ENCODE data around the gene PBX2.

PBX2 gene

DNA sequence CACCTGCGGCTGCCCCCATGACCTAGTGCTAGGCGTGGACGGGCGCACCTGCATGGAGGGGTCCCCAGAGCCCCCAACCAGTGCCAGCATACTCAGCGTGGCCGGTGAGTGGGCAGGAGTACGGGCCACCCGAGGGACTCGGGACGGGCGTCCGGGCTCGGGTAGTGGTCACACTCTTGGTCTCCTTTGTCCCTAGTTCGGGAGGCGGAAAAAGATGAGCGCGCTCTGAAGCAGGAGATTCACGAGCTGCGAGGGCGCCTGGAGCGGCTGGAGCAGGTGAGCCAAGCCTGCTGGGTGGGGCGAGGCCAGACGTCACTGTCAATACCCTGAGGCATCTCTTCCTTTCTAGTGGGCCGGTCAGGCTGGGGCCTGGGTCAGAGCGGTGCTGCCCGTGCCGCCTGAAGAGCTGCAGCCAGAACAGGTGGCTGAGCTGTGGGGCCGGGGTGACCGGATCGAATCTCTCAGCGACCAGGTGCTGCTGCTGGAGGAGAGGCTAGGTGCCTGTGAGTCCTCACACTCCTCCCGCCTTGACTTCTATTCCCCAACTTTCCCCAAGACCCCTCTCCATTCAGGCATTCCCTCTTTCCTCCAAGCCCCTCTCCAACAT is 22.7 kb downstream of the PBX2 start:
- no peaks in the 10 kb centered on the region for H3K27me3 ChIP-seq (ENCODE audit: insufficient read depth, low read length)
- H3K4me1 ChIP-seq (ENCODE audit: insufficient read depth, low read length): no peaks in the 10 kb centered on the region
- no peak overlapping the region for H3K9ac ChIP-seq (ENCODE audit: low read depth, low read length)
- H3K27ac ChIP-seq (ENCODE audit: low read length): no peak overlapping the region
- H3K36me3 ChIP-seq (ENCODE audit: insufficient read depth, low read depth, low read length): peaks cover 56% of the 10 kb centered on the region
- H3K9me3 ChIP-seq (ENCODE audit: insufficient read depth, low read depth, low read length): no peaks in the 10 kb centered on the region
- H3K4me3 ChIP-seq (ENCODE audit: low read length): no peak overlapping the region

DNA sequence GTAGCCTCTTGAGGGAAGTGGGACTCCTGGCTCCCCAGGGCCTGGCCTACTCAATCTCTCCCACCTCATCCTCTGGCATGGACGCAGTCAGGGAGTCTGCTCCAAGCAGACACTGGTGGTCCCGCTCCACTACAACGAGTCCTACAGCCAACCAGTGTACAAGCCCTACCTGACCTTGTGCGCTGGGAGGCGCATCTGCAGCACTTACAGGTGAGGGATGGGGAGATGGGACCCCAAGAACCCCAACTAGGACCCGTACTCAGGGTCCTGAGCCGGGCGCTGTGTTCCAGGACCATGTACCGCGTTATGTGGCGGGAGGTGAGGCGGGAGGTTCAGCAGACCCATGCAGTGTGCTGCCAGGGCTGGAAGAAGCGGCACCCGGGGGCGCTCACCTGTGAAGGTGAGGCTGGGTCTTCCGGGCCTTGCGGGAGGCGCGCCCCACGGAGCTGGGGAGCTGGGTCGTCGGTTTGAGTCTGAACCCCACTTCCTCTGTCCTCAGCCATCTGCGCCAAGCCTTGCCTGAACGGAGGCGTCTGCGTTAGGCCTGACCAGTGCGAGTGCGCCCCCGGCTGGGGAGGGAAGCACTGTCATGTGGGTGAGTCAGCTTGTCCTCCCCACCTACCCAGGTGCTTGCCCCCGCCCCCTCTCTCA is 23.5 kb downstream of the PBX2 start:
- Histone ChIP-seq H3K27me3 (ENCODE audit: insufficient read depth, low read length) (no peaks in the 10 kb centered on the region), H3K27ac (ENCODE audit: low read length) (no peak overlapping the region), H3K36me3 (ENCODE audit: insufficient read depth, low read depth, low read length) (peaks cover 55% of the 10 kb centered on the region), H3K9ac (ENCODE audit: low read depth, low read length) (no peak overlapping the region), H3K4me1 (ENCODE audit: insufficient read depth, low read length) (no peaks in the 10 kb centered on the region), H3K4me3 (ENCODE audit: low read length) (no peak overlapping the region), H3K9me3 (ENCODE audit: insufficient read depth, low read depth, low read length) (no peaks in the 10 kb centered on the region)

DNA sequence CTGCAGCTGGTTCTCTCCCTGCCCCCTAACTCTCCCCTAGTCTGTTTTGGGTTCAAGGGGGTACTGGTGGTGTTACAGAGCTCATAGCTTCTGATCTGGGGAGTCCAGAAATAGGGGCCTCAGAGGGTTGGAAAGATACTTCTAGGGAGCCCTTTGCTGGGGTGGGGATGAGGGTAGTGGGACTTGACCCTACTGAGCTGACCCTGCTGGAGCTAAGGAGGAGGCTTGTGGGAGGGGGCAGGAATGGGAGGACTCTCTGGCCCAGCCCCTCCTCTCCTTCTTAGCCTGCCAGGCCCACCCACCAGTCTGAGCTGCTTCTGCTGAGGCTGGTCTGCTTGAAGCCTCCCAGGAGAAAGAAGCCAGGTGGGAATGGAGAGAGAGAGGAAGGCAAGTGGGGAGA is 25.7 kb downstream of the PBX2 start, which contains the start of gene EGFL8:
Gene EGFL8, plus strand, starts transcription at position 301 of the 400 bp plus-strand sequence. CDS start 1,571 bp downstream, outside the sequence.
- H3K9me3 ChIP-seq (ENCODE audit: insufficient read depth, low read depth, low read length): no peaks in the 10 kb centered on the region
- H3K27me3 ChIP-seq (ENCODE audit: insufficient read depth, low read length): no peaks in the 10 kb centered on the region
- H3K4me1 ChIP-seq (ENCODE audit: insufficient read depth, low read length): no peaks in the 10 kb centered on the region
- no peak within 1 kb of the TSS for H3K27ac ChIP-seq (ENCODE audit: low read length)
- H3K9ac ChIP-seq (ENCODE audit: low read depth, low read length): no peak within 1 kb of the TSS
- H3K36me3 ChIP-seq (ENCODE audit: insufficient read depth, low read depth, low read length): peaks cover 32% of the 10 kb centered on the region
- no peak within 1 kb of the TSS for H3K4me3 ChIP-seq (ENCODE audit: low read length)

DNA sequence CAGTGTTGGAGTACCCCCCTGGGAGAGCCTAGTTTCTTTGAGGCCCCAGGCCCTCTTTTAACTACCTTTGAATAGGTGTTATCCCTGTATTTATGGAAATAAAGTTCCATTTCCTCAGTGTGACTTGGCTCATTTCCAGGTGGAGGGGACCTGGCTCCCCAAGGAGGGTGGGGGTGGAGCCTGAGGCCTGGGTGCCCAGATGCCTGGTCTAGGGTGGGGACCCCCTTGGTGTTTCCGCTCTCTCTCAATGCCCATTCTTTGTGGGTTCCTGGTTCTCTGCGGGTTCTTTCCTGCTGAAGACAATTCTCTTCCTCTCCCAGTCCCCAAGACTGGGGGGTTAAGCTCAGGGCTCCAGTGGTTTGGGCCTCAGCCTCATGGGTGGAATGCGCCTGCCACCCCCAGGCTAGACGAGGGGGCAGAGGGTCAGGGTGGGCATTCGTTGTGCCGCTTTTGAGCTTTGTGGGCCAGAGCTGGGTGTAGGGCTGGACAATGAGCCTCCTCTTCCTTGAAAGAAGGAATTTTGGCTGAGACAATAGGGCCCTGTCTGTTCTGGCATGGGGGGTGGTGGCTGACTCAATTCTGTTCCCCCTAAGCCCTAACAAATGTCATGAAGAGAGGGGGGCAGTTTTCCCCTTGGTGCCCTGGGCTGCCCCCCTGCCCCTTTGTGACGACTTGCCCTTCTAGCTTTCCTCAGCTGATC is 26.3 kb downstream of the PBX2 start:
- H3K4me1 ChIP-seq (ENCODE audit: insufficient read depth, low read length): no peaks in the 10 kb centered on the region
- H3K27ac ChIP-seq (ENCODE audit: low read length): no peak overlapping the region
- peaks cover 30% of the 10 kb centered on the region for H3K36me3 ChIP-seq (ENCODE audit: insufficient read depth, low read depth, low read length)
- no peak overlapping the region for H3K9ac ChIP-seq (ENCODE audit: low read depth, low read length)
- no peak overlapping the region for H3K4me3 ChIP-seq (ENCODE audit: low read length)
- no peaks in the 10 kb centered on the region for H3K9me3 ChIP-seq (ENCODE audit: insufficient read depth, low read depth, low read length)
- H3K27me3 ChIP-seq (ENCODE audit: insufficient read depth, low read length): no peaks in the 10 kb centered on the region

DNA sequence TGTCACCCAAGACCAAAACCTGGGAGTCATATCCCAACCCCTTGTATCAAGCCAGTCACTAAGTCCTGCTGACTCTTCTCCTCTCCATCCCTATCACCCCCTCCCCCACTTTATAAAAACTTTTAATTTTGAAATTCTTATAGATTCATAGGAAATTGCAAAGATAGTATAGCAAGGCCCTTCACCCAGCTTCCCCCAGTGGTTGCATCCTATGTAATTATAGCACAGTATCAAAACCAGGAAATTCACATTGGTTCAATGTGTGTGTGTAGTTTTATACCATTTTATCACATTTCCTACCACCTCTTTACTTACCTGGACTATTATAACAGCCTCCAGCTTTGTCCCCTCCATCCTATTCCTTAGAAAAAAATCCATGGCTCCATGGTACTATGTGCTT is 31.9 kb downstream of the PBX2 start:
- Histone ChIP-seq H3K36me3 (ENCODE audit: insufficient read depth, low read depth, low read length) (peaks cover 39% of the 10 kb centered on the region), H3K4me3 (ENCODE audit: low read length) (no peak overlapping the region), H3K27ac (ENCODE audit: low read length) (no peak overlapping the region), H3K9me3 (ENCODE audit: insufficient read depth, low read depth, low read length) (no peaks in the 10 kb centered on the region), H3K9ac (ENCODE audit: low read depth, low read length) (no peak overlapping the region), H3K4me1 (ENCODE audit: insufficient read depth, low read length) (peaks cover 2% of the 10 kb centered on the region; the same call in 1 of the 2 replicates), H3K27me3 (ENCODE audit: insufficient read depth, low read length) (peaks cover 2% of the 10 kb centered on the region; the same call in 1 of the 2 replicates)

DNA sequence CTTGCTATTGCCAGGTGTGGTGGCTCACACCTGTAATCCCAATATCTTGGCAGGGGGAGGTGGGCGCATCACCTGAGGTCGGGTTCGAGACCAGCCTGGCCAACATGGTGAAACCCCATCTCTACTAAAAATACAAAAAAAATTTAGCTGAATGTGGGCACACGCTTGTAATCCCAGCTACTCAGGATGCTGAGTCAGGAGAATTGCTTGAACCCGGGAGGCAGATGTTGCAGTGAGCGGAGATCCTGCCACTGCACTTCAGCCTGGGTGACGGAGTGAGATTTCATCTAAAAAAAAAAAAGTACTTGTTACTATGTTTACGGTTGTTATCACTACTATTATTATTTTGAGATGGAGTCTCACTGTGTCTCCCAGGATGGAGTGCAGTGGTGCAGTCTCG is 33.1 kb downstream of the PBX2 start:
- Histone ChIP-seq H3K9me3 (ENCODE audit: insufficient read depth, low read depth, low read length) (no peaks in the 10 kb centered on the region), H3K9ac (ENCODE audit: low read depth, low read length) (no peak overlapping the region), H3K4me1 (ENCODE audit: insufficient read depth, low read length) (peaks cover 13% of the 10 kb centered on the region; the same call in 1 of the 2 replicates), H3K27me3 (ENCODE audit: insufficient read depth, low read length) (peaks cover 14% of the 10 kb centered on the region), H3K4me3 (ENCODE audit: low read length) (no peak overlapping the region), H3K27ac (ENCODE audit: low read length) (no peak overlapping the region), H3K36me3 (ENCODE audit: insufficient read depth, low read depth, low read length) (peaks cover 32% of the 10 kb centered on the region)

DNA sequence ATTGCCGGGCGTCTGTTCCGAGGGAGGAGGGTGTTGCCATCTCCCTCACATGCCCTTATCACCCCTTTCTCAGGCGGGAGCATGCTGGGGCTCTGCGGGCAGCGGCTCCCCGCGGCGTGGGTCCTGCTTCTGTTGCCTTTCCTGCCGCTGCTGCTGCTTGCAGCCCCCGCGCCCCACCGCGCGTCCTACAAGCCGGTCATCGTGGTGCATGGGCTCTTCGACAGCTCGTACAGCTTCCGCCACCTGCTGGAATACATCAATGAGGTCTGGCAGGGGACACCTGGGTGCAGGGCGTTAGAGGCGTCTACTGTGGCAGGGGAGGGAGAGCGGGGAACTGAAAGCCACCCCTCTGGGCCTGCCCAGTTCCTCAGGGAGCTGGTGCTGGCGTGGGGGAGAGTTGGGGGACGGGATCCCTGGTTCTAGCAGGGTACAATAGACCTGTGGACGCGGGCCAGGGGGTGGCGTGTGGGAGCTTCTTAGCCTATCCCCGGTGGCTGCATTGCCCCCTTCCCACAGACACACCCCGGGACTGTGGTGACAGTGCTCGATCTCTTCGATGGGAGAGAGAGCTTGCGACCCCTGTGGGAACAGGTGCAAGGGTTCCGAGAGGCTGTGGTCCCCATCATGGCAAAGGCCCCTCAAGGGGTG is 35.4 kb downstream of the PBX2 start:
- H3K4me1 ChIP-seq (ENCODE audit: insufficient read depth, low read length): peaks cover 18% of the 10 kb centered on the region
- peaks cover 33% of the 10 kb centered on the region for H3K27me3 ChIP-seq (ENCODE audit: insufficient read depth, low read length)
- H3K27ac ChIP-seq (ENCODE audit: low read length): no peak overlapping the region
- H3K4me3 ChIP-seq (ENCODE audit: low read length): peak overlapping the region; percentile 94
- no peaks in the 10 kb centered on the region for H3K9me3 ChIP-seq (ENCODE audit: insufficient read depth, low read depth, low read length)
- H3K9ac ChIP-seq (ENCODE audit: low read depth, low read length): peak overlapping the region; percentile 92; the same call in 1 of the 2 replicates
- peaks cover 32% of the 10 kb centered on the region for H3K36me3 ChIP-seq (ENCODE audit: insufficient read depth, low read depth, low read length)

DNA sequence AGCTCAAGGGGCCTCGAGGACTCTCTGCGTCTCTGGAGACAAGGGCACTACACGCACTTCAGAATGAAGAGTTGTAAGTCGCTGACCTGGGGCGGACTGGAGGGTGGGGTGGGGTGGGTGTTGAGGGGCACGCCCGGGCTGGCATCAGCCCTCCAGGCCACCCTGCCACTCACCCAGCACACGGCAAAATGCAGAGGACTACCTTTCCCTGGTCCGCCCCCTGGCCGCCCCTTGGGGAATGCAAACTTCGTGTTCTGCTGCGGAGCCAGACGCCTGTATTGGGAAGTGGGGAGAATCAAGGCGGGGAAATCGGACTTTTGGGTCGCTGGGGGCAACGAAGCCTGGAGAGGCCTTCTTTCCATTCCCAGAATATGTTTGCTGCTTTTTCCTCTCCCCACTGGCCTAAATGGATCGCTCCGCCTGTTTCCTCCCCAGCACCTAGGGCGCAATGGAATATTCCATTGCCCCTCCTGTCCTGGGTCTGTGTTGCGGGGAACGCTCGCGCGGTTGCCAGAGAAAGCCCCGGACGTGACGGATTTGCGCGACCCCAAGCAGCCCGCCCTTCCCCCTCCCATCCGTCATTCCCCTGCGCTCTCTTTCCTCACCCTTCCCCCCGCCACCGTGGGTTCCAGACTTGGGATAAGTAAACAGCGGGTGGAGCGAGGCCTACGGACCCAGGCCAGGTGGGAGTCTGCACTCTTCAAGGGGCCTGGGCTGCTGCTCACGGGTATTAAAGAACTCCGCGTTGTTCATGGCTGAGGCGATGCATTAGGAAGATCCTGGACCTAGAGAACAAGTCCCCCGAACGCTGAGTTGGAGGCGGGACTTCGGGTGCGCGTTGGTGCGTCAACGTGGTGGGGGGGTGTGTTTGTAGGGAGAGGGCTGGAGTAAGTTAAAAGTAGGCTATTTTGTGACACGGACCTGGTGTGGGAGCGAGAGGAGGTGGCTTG is 36.2 kb downstream of the PBX2 start, which contains the start of gene PPT2:
Gene PPT2, plus strand, starts transcription at position 578 of the 950 bp plus-strand sequence. CDS start 454 bp downstream, outside the sequence.
- H3K4me3 ChIP-seq (ENCODE audit: low read length): peak within 1 kb of the TSS; percentile 94

DNA sequence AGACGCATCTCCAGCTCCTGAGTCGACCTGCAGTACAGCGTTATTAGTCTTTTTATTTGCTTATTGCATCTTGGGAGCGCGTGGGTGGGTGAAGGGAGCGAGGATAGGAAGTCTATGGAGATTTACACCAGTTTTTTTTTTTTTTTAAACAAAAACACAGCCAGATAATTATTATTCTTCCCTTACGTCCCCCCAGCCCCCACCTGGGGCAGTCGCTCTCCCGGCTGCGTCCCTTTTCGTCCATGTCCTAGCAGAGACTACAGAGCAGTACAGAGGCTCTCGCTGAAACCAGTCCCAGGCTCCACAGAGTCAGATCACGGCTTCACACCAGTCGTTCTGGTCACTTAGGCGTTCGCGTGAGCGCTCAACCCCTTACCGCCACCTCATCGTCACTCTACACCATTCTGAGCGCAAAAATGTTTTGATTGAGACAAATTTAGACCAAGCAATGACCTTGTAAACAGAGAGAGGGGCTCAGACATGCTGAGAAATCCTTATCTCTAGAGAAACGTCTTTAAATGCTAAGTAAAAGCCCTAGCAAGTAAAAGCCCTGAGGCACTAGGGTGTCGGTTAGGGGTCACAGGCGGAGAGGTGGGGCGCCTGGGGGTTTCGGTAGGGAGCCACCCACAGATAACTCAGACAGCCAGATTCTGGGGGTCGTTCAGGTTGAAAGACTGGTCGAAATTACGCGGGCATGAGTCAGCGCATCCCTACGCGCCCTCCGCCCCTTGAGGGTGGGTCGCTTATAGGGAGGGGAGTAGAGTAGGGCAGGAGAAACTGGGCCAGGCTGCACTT is 37.0 kb downstream of the PBX2 start:
- Histone ChIP-seq H3K4me3 (ENCODE audit: low read length) (peak overlapping the region; percentile 94), H3K36me3 (ENCODE audit: insufficient read depth, low read depth, low read length) (peaks cover 21% of the 10 kb centered on the region), H3K4me1 (ENCODE audit: insufficient read depth, low read length) (peaks cover 18% of the 10 kb centered on the region), H3K27me3 (ENCODE audit: insufficient read depth, low read length) (peaks cover 35% of the 10 kb centered on the region), H3K27ac (ENCODE audit: low read length) (peak overlapping the region; percentile 2), H3K9me3 (ENCODE audit: insufficient read depth, low read depth, low read length) (no peaks in the 10 kb centered on the region), H3K9ac (ENCODE audit: low read depth, low read length) (peak overlapping the region; percentile 92)

More for the DNA sequence above, 36.2 kb downstream of the PBX2 start, which contains the start of gene PPT2:
- Histone ChIP-seq H3K36me3 (ENCODE audit: insufficient read depth, low read depth, low read length) (peaks cover 30% of the 10 kb centered on the region), H3K9me3 (ENCODE audit: insufficient read depth, low read depth, low read length) (no peaks in the 10 kb centered on the region), H3K9ac (ENCODE audit: low read depth, low read length) (peak within 1 kb of the TSS; percentile 92), H3K27ac (ENCODE audit: low read length) (peak within 1 kb of the TSS; percentile 2), H3K4me1 (ENCODE audit: insufficient read depth, low read length) (peaks cover 18% of the 10 kb centered on the region), H3K27me3 (ENCODE audit: insufficient read depth, low read length) (peaks cover 35% of the 10 kb centered on the region)

All from iPS-20b (cell line).